SK-N-SH treated with all-trans-retinoic acid at 6 μM for 48 hours (cell line): ENCODE results near the gene PLPPR2.
"Not testable (repeated sequence)": the region's sequence is repeated elsewhere in the genome, so short reads cannot be mapped to it uniquely, and the experiment has no call there.

Source experiments
- ISL1 ChIP-seq: fragments of 250-450 bp; sonication (Bioruptor Pico); IDR thresholded peaks from 2 replicates; pipeline ENCODE4 v2.1.2; 2022; ENCODE audit warnings: mild to moderate bottlenecking, moderate library complexity
- OSR1 ChIP-seq: fragments of 250-450 bp; sonication (Bioruptor Pico); IDR thresholded peaks from 2 replicates; pipeline ENCODE4 v1.8.0; 2022; ENCODE audit warnings: moderate library complexity, mild to moderate bottlenecking, inconsistent platforms
- RARB ChIP-seq: fragments of 250-450 bp; sonication (Bioruptor Pico); IDR thresholded peaks from 2 replicates; pipeline ENCODE4 v1.8.0; 2021; ENCODE audit warnings: mild to moderate bottlenecking, moderate library complexity

DNA sequence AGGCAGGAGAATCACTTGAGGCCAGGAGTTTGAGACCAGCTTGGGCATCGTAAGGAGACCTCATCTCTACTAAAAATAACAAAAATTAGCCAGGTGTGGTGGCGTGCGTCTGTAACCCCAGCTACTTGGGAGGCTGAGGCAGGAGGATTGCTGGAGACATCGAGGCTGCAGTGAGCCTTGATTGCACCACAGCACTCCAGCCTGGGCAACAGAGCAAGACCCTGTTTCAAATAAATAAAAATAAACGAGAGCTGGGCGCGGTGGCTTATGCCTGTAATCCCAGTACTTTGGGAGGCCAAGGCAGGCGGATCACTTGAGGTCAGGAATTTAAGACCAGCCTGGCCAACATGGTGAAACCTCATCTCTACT, 15.1 kb upstream of the PLPPR2 start:
- TF ChIP-seq OSR1 (CRISPR knock-in tag); RARB; ISL1 (CRISPR knock-in tag): not testable (repeated sequence)
